ENCODE data around the gene WDR41. TPM values are rescaled to one million over a fixed set of nuclear protein-coding genes. Genes with fewer than 3 reads are reported as not detected.

Gene WDR41
- total RNA-seq, 1 experiment from 2014 or later: 25.2 TPM

GRCh38 chr5:77400645-77401044, 91.5 kb downstream of the WDR41 start:
- H3K4me2 ChIP-seq: no peak overlapping the region
- no peak overlapping the region for H3K4me3 ChIP-seq
- H3K9me2 ChIP-seq (ENCODE audit: insufficient read depth): no peaks in the 10 kb centered on the region
- H4K20me1 ChIP-seq (ENCODE audit: insufficient read depth): no peaks in the 10 kb centered on the region
- no peaks in the 10 kb centered on the region for H3K79me2 ChIP-seq (ENCODE audit: low read depth)
- H3K4me1 ChIP-seq (replicated peaks; ENCODE audit: insufficient read depth): no peaks in the 10 kb centered on the region
- H2AFZ ChIP-seq: no peak overlapping the region
- TF ChIP-seq EZH2 (IDR thresholded peaks at IDR 0.05; ENCODE audit: low read depth) (no peak), CTCF (conservative IDR thresholded peaks at IDR 0.05) (no peak)
- H3K9me3 ChIP-seq (ENCODE audit: insufficient read depth, low read depth): no peaks in the 10 kb centered on the region
- ChIA-PET CTCF (no interaction called here), POLR2A (ENCODE audit: unreplicated experiment) (no interaction called here)
- H3K27ac ChIP-seq: no peak overlapping the region
- intact Hi-C loops (cut with micrococcal nuclease; ENCODE audit: unreplicated experiment): no loop called here
- no peaks in the 10 kb centered on the region for H3K36me3 ChIP-seq (ENCODE audit: low read depth)
- DNase-seq: no peak
- no peaks in the 10 kb centered on the region for H3F3A ChIP-seq (ENCODE audit: insufficient read depth, low read depth)
- H3K27me3 ChIP-seq (ENCODE audit: insufficient read depth, low read depth): no peaks in the 10 kb centered on the region
- no TSS peak for BruUV-seq (replicated peaks)

- no peaks in the 10 kb centered on the region for H3K9me3 ChIP-seq (ENCODE audit: insufficient read depth, low read depth)
- ChIA-PET POLR2A (ENCODE audit: unreplicated experiment) (no interaction called here), CTCF (no interaction called here)
- DNase-seq: no peak
- intact Hi-C loops (cut with micrococcal nuclease; ENCODE audit: unreplicated experiment): no loop called here
- TF ChIP-seq CTCF (conservative IDR thresholded peaks at IDR 0.05): no peak
- TF ChIP-seq EZH2 (IDR thresholded peaks at IDR 0.05; ENCODE audit: low read depth): no peak
- no peak overlapping the region for H3K27ac ChIP-seq
- no peaks in the 10 kb centered on the region for H3K36me3 ChIP-seq (ENCODE audit: low read depth)
- H3K27me3 ChIP-seq (ENCODE audit: insufficient read depth, low read depth): no peaks in the 10 kb centered on the region
- H3K79me2 ChIP-seq (ENCODE audit: low read depth): no peaks in the 10 kb centered on the region
- no peaks in the 10 kb centered on the region for H4K20me1 ChIP-seq (ENCODE audit: insufficient read depth)
- no TSS peak for BruUV-seq (replicated peaks)
- H3K4me3 ChIP-seq: no peak overlapping the region
- no peaks in the 10 kb centered on the region for H3K9me2 ChIP-seq (ENCODE audit: insufficient read depth)
- no peaks in the 10 kb centered on the region for H3F3A ChIP-seq (ENCODE audit: insufficient read depth, low read depth)
- H2AFZ ChIP-seq: no peak overlapping the region
- no peak overlapping the region for H3K4me2 ChIP-seq
- H3K4me1 ChIP-seq (replicated peaks; ENCODE audit: insufficient read depth): no peaks in the 10 kb centered on the region
Measured at GRCh38 chr5:77398896-77399295, 93.2 kb downstream of the WDR41 start.

GRCh38 chr5:77398458-77398857, 93.7 kb downstream of the WDR41 start:
- H3K9me2 ChIP-seq (ENCODE audit: insufficient read depth): no peaks in the 10 kb centered on the region
- no peak overlapping the region for H3K27ac ChIP-seq
- no peak overlapping the region for H3K4me3 ChIP-seq
- no peak for DNase-seq
- no peaks in the 10 kb centered on the region for H3K36me3 ChIP-seq (ENCODE audit: low read depth)
- H2AFZ ChIP-seq: no peak overlapping the region
- no peaks in the 10 kb centered on the region for H4K20me1 ChIP-seq (ENCODE audit: insufficient read depth)
- CTCF ChIA-PET: no interaction called here
- no TSS peak for BruUV-seq (replicated peaks)
- no peaks in the 10 kb centered on the region for H3F3A ChIP-seq (ENCODE audit: insufficient read depth, low read depth)
- H3K27me3 ChIP-seq (ENCODE audit: insufficient read depth, low read depth): no peaks in the 10 kb centered on the region
- no peaks in the 10 kb centered on the region for H3K4me1 ChIP-seq (replicated peaks; ENCODE audit: insufficient read depth)
- TF ChIP-seq CTCF (conservative IDR thresholded peaks at IDR 0.05) (no peak), EZH2 (IDR thresholded peaks at IDR 0.05; ENCODE audit: low read depth) (no peak)
- H3K4me2 ChIP-seq: no peak overlapping the region
- intact Hi-C loops (cut with micrococcal nuclease; ENCODE audit: unreplicated experiment): no loop called here
- no peaks in the 10 kb centered on the region for H3K9me3 ChIP-seq (ENCODE audit: insufficient read depth, low read depth)
- no peaks in the 10 kb centered on the region for H3K79me2 ChIP-seq (ENCODE audit: low read depth)
- POLR2A ChIA-PET (ENCODE audit: unreplicated experiment): no interaction called here
